GM19240 (cell line): ENCODE results near the gene STEAP4.
"Not testable (repeated sequence)": the region's sequence is repeated elsewhere in the genome, so short reads cannot be mapped to it uniquely, and the experiment has no call there.

ENCODE experiments used
- DNase-seq: peaks from one replicate; pipeline ENCODE4 v3.0.0; 2011; ENCODE audit warnings: low spot score; ENCODE audit not compliant: insufficient read length

The STEAP4 gene

GRCh38 chr7:88314061-88314491 lies 7.4 kb upstream of the STEAP4 start:
- DNase-seq: no peak

- DNase-seq: no peak
These were observed 5.5 kb upstream of the STEAP4 start for GRCh38 chr7:88312061-88312663.

DNA sequence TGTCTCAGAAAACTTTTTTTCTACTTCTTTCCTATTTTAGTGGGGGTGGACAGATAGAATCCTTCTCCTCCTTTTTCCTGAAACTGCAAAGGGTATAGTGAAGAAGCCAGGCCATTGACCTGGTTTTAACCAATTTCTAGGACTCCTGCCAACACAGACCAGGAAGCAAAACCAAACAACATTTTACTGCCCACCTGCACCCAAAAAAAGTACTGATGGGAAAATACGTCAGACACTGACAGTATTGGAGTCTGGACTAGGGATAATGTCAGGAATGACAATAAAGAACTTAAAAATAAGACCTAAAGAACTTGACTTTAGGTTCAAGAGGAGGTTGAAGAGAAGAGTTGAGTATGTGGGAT lies 5.0 kb upstream of the STEAP4 start:
- DNase-seq: no peak

- DNase-seq: no peak
These were observed 4.4 kb upstream of the STEAP4 start for GRCh38 chr7:88310956-88311674.

- no peak for DNase-seq
These were observed 3.1 kb upstream of the STEAP4 start for GRCh38 chr7:88309819-88310218.

DNA sequence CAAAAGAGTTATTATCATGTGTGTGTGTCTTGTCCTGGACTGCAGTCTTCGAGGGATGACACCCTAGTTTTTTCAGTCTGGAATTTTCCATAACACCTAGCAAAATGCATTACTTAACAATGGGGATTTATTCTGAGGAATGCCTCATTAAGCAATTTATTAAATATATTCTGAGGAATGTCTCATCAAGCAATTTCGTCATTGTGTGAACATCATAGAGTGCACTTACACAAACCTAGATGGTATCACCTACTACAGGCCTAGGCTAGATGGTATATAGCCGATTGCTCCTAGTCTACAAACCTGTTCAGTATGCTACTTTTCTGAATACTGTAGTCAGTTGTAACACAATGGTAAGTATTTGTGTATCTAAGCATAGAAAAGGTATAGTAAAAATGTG lies 1.1 kb upstream of the STEAP4 start:
- no peak for DNase-seq

- no peak for DNase-seq
These were observed 718 bp upstream of the STEAP4 start for GRCh38 chr7:88307412-88307811.

DNA sequence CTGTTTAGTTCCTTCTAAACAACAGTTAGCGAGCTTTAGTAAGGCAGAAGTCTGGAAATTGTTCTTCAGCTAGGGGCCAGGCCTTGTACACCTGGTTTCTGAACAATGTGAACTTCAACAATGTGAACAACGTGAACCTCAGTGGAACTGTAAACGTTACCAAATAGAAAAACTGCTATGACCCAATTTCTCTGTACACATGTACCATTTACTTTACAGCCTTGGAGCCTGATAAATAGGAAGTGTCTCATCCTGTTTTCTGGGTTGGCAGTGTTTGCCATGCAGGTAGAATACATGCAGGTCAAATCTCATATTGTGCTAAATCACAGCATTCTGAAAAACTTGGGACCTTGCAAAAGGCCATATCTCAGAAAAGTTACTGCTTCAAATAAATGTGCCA lies 1.6 kb downstream of the STEAP4 start:
- no peak for DNase-seq

- no peak for DNase-seq
These were observed 4.2 kb downstream of the STEAP4 start for GRCh38 chr7:88302486-88302885.

GRCh38 chr7:88301924-88302323 lies 4.8 kb downstream of the STEAP4 start:
- DNase-seq: no peak

GRCh38 chr7:88300401-88300945 lies 6.2 kb downstream of the STEAP4 start:
- DNase-seq: no peak

- no peak for DNase-seq
These were observed 7.6 kb downstream of the STEAP4 start for GRCh38 chr7:88299126-88299525.

- no peak for DNase-seq
These were observed 12.8 kb downstream of the STEAP4 start for GRCh38 chr7:88293866-88294265.

DNA sequence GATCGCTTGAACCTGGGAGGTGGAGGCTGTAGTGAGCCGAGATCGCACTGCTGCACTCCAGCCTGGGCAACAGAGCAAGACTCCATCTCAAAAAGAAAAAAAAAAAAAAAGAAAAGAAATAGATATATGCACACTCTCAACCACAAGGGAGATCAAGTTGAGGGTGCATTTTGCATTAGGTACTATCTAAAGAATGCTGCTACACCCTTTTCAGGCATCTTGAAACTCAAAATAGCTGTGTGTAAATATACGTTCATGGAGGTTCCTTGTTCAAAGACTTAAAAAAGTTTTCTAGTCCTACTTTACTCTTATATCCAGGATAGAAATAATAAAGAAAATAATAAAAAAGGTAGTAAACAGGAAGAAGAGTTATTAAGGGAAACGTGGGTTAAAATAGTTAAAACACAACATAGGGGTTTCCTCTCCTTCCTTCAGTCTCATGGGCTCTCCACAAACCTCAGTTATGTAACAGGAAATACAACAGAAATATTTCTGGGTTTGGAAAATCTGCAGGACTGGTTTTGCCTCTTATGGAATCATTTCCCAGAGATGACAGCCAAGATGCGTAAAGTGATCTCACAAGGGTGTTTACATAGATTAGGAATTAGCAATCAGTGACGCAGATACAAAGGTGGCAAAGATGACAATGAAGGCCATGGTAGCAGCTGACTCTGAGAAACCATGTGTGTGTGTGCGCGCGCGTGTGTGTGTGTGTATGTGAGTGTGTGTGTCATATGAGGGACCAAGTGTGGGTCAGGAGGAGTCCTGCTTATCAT lies 15.1 kb downstream of the STEAP4 start:
- DNase-seq: no peak

DNA sequence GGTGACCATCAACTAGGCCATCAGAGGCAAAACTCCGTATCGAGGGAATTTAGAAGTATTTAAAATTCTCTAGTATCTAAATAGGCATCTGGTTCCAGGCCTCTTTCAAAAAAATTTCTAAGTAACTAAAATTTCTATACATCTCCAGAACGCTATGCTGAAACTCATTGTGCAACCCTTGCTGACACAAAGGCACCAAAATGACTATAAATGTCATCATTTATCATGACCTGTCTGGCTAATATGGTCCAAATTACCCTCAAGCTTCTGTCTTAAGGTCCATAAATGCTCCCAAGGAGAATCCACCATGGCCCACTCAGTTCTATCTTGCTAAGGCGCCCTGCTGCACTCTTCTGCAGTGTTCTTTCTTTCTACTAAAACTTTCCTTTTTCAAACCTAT lies 16.2 kb downstream of the STEAP4 start:
- no peak for DNase-seq

GRCh38 chr7:88289564-88290025 lies 17.1 kb downstream of the STEAP4 start:
- no peak for DNase-seq

GRCh38 chr7:88281749-88282148 lies 24.9 kb downstream of the STEAP4 start:
- DNase-seq: no peak

DNA sequence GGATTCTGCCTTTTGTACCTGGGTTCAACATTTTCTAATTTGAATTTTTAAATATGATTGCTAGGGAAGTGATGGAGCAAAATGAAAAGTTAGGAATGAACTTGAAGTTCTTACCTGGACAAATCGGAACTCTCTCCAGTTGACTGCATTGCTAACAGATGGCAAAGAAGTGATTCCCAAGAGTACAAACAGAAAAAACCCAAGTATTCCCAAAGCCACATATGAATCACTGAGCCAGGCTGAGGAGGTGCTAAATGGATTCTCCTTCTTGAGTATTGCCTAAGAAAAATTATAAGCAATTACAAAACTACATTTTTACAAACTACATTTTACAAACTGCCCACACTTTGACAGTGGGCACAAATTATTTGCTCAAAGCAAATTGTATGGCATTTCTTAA lies 25.9 kb downstream of the STEAP4 start:
- DNase-seq: no peak

GRCh38 chr7:88279323-88279722 lies 27.4 kb downstream of the STEAP4 start:
- DNase-seq: no peak

DNA sequence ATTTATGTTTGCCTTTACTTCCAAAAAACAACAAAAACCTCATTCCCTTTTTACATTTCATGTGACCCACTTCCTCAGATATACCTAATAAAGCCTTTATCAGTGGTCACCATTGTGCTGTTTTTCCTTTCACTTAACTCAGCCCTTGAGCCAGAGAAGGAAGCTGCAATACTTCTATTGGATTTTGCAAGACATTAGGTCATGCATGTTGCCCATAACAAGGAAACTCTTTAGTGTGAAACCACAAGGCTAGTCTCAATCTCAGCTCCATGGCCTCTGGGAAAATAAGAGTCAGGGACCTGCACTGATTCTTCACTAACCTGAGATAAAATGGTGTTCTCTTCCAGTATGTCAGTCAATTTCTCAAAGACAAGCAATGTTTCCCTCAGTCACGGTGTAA lies 27.8 kb downstream of the STEAP4 start:
- DNase-seq: no peak

DNA sequence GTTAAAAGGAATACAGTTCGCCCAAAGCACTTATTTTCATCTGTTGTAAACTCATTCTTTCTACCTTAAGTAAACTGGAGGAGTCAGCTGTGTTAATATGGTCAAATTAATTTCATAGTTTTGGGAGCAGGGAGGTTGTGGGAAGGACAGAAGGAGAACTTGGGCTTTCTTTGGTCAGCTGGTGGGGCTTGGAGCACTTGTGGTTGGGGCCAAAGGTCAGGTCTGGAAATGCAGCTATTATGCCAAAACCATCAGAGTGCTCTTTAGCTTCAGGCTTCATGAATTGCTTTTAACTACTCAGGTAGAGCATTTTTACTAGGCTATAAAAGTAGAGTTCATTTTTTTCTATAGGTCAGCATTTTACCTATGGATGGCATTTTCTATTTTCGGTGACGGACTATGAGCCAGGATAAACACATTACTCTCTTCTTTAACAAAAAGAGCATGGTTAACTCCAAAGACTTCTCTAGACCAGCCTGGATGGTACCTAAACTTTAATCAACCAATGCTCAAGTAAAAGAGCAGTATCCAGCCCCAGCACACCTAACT lies 30.0 kb downstream of the STEAP4 start:
- no peak for DNase-seq

- not testable (repeated sequence) for DNase-seq
These were observed 31.8 kb downstream of the STEAP4 start for GRCh38 chr7:88274856-88275255.
